WTC11 (cell line): ENCODE data around the gene LRRC32. TPM values are rescaled to one million over a fixed set of nuclear protein-coding genes. Genes with fewer than 3 reads are reported as not detected.

ENCODE experiments used
- ATAC-seq: fragments of 200-7000 bp; cut with Tn5 transposase; 2 replicates; pipeline ENCODE4 v1.10.0; 2021; ENCODE audit warnings: mild to moderate bottlenecking, moderate library complexity
- CTCF ChIA-PET: fragments of 300-600 bp; sonication (Branson Sonifier 250); formaldehyde crosslinking; loops from one replicate; lab custom pipeline; 2021; ENCODE audit warnings: antibody characterized with exemption; lab: Charles Lee
- POLR2A ChIA-PET: fragments of 350-600 bp; sonication (Branson Sonifier 250); formaldehyde crosslinking; loops from one replicate; lab custom pipeline; 2021; ENCODE audit warnings: antibody characterized with exemption; lab: Charles Lee
- DNase-seq: peaks from one replicate; pipeline ENCODE4 v3.0.0; 2021; ENCODE audit warnings: low spot score
- H3K27ac Mint-ChIP-seq: 2 replicates; pipeline ENCODE4 v1.8.0; 2021; ENCODE audit warnings: mixed read lengths
- H3K27me3 Mint-ChIP-seq: 2 replicates; pipeline ENCODE4 v1.8.0; 2021; ENCODE audit warnings: low read depth, mild to moderate bottlenecking, moderate library complexity, mixed read lengths
- H3K36me3 Mint-ChIP-seq: 2 replicates; pipeline ENCODE4 v1.8.0; 2021; ENCODE audit warnings: mixed read lengths
- H3K4me1 Mint-ChIP-seq: 2 replicates; pipeline ENCODE4 v1.8.0; 2022; ENCODE audit warnings: mixed read lengths
- H3K4me3 Mint-ChIP-seq: 2 replicates; pipeline ENCODE4 v1.8.0; 2021; ENCODE audit warnings: mild to moderate bottlenecking, moderate library complexity, mixed read lengths
- H3K9me3 Mint-ChIP-seq: 2 replicates; pipeline ENCODE4 v1.8.0; 2021; ENCODE audit warnings: mixed read lengths
- ARID4B ChIP-seq: sonication (generic); formaldehyde crosslinking; IDR thresholded peaks from 2 replicates; pipeline ENCODE4 v1.8.0; 2023; ENCODE audit warnings: missing genetic modification reagents, mild to moderate bottlenecking, borderline replicate concordance
- ATF1 ChIP-seq: sonication (generic); formaldehyde crosslinking; IDR thresholded peaks from 2 replicates; pipeline ENCODE4 v1.8.1; 2023; ENCODE audit warnings: mild to moderate bottlenecking, moderate library complexity, missing genetic modification reagents
- CBFB ChIP-seq: sonication (generic); formaldehyde crosslinking; IDR thresholded peaks from 2 replicates; pipeline ENCODE4 v1.8.1; 2022; ENCODE audit warnings: mild to moderate bottlenecking, low read depth, missing genetic modification reagents
- CREB1 ChIP-seq: sonication (generic); formaldehyde crosslinking; IDR thresholded peaks from 2 replicates; pipeline ENCODE4 v1.8.0; 2023; ENCODE audit warnings: mild to moderate bottlenecking, missing genetic modification reagents
- FOXK1 ChIP-seq: sonication (generic); formaldehyde crosslinking; IDR thresholded peaks from 2 replicates; pipeline ENCODE4 v1.8.0; 2022; ENCODE audit warnings: mild to moderate bottlenecking, moderate library complexity, missing genetic modification reagents
- HMGXB4 ChIP-seq: sonication (generic); formaldehyde crosslinking; IDR thresholded peaks from 2 replicates; pipeline ENCODE4 v1.8.1; 2023; ENCODE audit warnings: mild to moderate bottlenecking, moderate library complexity, missing genetic modification reagents
- JAZF1 ChIP-seq: fragments of 250-450 bp; sonication (Bioruptor Pico); IDR thresholded peaks from 2 replicates; pipeline ENCODE4 v1.9.0; 2021; ENCODE audit warnings: moderate library complexity, mild to moderate bottlenecking, inconsistent platforms
- MXD4 ChIP-seq: fragments of 250-450 bp; sonication (Bioruptor Pico); IDR thresholded peaks from 2 replicates; pipeline ENCODE4 v1.8.0; 2021; ENCODE audit warnings: mild to moderate bottlenecking, moderate library complexity, borderline replicate concordance
- MYBL2 ChIP-seq: sonication (generic); formaldehyde crosslinking; IDR thresholded peaks from 2 replicates; pipeline ENCODE4 v1.8.1; 2023; ENCODE audit warnings: mild to moderate bottlenecking, moderate library complexity, missing genetic modification reagents
- NR1H2 ChIP-seq: sonication (generic); formaldehyde crosslinking; IDR thresholded peaks from 2 replicates; pipeline ENCODE4 v1.9.0; 2021; ENCODE audit warnings: mild to moderate bottlenecking, moderate library complexity, missing genetic modification reagents
- SMAD3 ChIP-seq: sonication (generic); formaldehyde crosslinking; IDR thresholded peaks from 2 replicates; pipeline ENCODE4 v1.8.0; 2022; ENCODE audit warnings: missing genetic modification reagents, mild to moderate bottlenecking, borderline replicate concordance
- TP53 ChIP-seq: sonication (generic); formaldehyde crosslinking; IDR thresholded peaks from 2 replicates; pipeline ENCODE4 v1.8.1; 2023; ENCODE audit warnings: mild to moderate bottlenecking, missing genetic modification reagents
- USF1 ChIP-seq: sonication (generic); formaldehyde crosslinking; IDR thresholded peaks from 2 replicates; pipeline ENCODE4 v1.8.0; 2022; ENCODE audit warnings: mild to moderate bottlenecking, missing genetic modification reagents
- ZBTB43 ChIP-seq: sonication (generic); formaldehyde crosslinking; IDR thresholded peaks from 2 replicates; pipeline ENCODE4 v1.8.1; 2023; ENCODE audit warnings: mild to moderate bottlenecking, missing genetic modification reagents
- ZNF121 ChIP-seq: sonication (generic); formaldehyde crosslinking; IDR thresholded peaks from 2 replicates; pipeline ENCODE4 v1.8.0; 2023; ENCODE audit warnings: missing genetic modification reagents
- ZNF219 ChIP-seq: sonication (generic); formaldehyde crosslinking; IDR thresholded peaks from 2 replicates; pipeline ENCODE4 v1.8.0; 2023; ENCODE audit warnings: missing genetic modification reagents, mild to moderate bottlenecking, borderline replicate concordance
- ZNF263 ChIP-seq: sonication (generic); formaldehyde crosslinking; IDR thresholded peaks from 2 replicates; pipeline ENCODE4 v1.8.1; 2022; ENCODE audit warnings: low read depth, mild to moderate bottlenecking, moderate library complexity, missing genetic modification reagents
- ZNF423 ChIP-seq: fragments of 250-450 bp; sonication (Bioruptor Pico); IDR thresholded peaks from 2 replicates; pipeline ENCODE4 v2.1.2; 2022; ENCODE audit warnings: mild to moderate bottlenecking, moderate library complexity
- ZNF532 ChIP-seq: fragments of 250-450 bp; sonication (Bioruptor Pico); IDR thresholded peaks from 2 replicates; pipeline ENCODE4 v1.9.0; 2021; ENCODE audit warnings: mild to moderate bottlenecking, borderline replicate concordance
- total RNA-seq: library from RNA; stranded (reverse); gene quantifications from 3 replicates; pipeline ENCODE4 v1.2.3, GENCODE V29; 2021
- TF ChIP-seq, protein P1 (sequence below): fragments of 250-450 bp; sonication (Bioruptor Pico); IDR thresholded peaks from 2 replicates; pipeline ENCODE4 v1.9.0; 2021; ENCODE audit warnings: mild to moderate bottlenecking

LRRC32 gene
- total RNA-seq, 1 experiment from 2014 or later: 0.74 TPM

- no peak for TF ChIP-seq NR1H2
- TF ChIP-seq ZNF423 (CRISPR knock-in tag): no peak
- TF ChIP-seq ZNF121 (CRISPR knock-in tag): no peak
- no peak for TF ChIP-seq ARID4B (CRISPR knock-in tag)
- TF ChIP-seq, protein P1, sequence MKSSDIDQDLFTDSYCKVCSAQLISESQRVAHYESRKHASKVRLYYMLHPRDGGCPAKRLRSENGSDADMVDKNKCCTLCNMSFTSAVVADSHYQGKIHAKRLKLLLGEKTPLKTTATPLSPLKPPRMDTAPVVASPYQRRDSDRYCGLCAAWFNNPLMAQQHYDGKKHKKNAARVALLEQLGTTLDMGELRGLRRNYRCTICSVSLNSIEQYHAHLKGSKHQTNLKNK (CRISPR knock-in tag): no peak
- no peak for TF ChIP-seq ZNF263 (CRISPR knock-in tag)
- no peak for TF ChIP-seq MYBL2
- no peak for TF ChIP-seq HMGXB4
These were observed 26.2 kb upstream of the LRRC32 start (continued) for GRCh38 chr11:76696756-76697155.

DNA sequence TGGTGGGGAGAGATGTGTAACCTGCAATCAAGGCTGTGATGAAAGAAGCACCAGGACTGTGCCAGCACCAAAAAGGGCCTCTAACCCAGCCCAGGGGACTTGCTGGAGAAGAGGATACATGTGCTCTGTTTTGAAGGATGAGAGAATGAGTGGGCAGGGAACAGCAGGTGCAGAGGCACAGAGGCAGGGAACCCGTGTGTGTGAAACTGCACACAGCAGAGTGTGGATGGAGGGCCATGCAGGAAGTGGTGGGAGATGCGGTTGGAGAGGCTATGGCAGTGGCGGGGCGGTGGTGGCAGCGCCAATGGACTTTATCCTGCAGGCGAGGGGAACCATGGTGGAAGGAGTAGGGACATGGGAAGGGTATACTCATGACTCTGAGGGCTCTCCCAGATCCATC is 25.2 kb upstream of the LRRC32 start:
- CTCF ChIA-PET: interaction anchor here (0.5 to 1.2 kb wide), 4 partner anchors 9 to 327 kb away, joined by 3 to 4 read pairs (median 3); no protein-coding TSS in a partner anchor

More for the DNA sequence above, 25.2 kb upstream of the LRRC32 start:
- TF ChIP-seq CBFB (CRISPR knock-in tag) (no peak), ZBTB43 (CRISPR knock-in tag) (no peak), ZNF219 (CRISPR knock-in tag) (no peak), ZNF121 (CRISPR knock-in tag) (no peak), FOXK1 (CRISPR knock-in tag) (no peak), TP53 (no peak), ATF1 (CRISPR knock-in tag) (no peak), CREB1 (no peak), ZNF532 (CRISPR knock-in tag) (no peak), MXD4 (CRISPR knock-in tag) (no peak), JAZF1 (CRISPR knock-in tag) (no peak), USF1 (no peak), SMAD3 (no peak)
- TF ChIP-seq, protein P1 (CRISPR knock-in tag): no peak
- Mint-ChIP-seq H3K4me1 (peaks cover 16% of the 10 kb centered on the region), H3K27me3 (no peaks in the 10 kb centered on the region), H3K27ac (no peak overlapping the region), H3K9me3 (no peaks in the 10 kb centered on the region), H3K36me3 (no peaks in the 10 kb centered on the region), H3K4me3 (no peak overlapping the region)
- POLR2A ChIA-PET: no interaction called here
- DNase-seq (no peak), ATAC-seq (no peak)
